ENCODE measurements around the gene OR4N2. TPM values are rescaled to one million over a fixed set of nuclear protein-coding genes. Genes with fewer than 3 reads are reported as not detected.
"Not testable (repeated sequence)": the region's sequence is repeated elsewhere in the genome, so short reads cannot be mapped to it uniquely, and the experiment has no call there.

The OR4N2 gene, protein sequence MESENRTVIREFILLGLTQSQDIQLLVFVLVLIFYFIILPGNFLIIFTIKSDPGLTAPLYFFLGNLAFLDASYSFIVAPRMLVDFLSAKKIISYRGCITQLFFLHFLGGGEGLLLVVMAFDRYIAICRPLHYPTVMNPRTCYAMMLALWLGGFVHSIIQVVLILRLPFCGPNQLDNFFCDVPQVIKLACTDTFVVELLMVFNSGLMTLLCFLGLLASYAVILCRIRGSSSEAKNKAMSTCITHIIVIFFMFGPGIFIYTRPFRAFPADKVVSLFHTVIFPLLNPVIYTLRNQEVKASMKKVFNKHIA
- not detected in 2 replicates for total RNA-seq (2013; cell fraction: nucleolus; rRNA removed)
- total RNA-seq (2014; rRNA removed) = not detected in 2 replicates
- not detected in 2 replicates for total RNA-seq (2014; rRNA removed; fragmentation: Illumina TruSeq; extraction: Trizol)
- total RNA-seq (2021) = not detected in 2 replicates
- not detected for polyA plus RNA-seq (2011; ENCODE audit: low read depth)
- polyA plus RNA-seq (2011; rRNA removed) = not detected in 2 replicates
- not detected in 2 replicates for polyA plus RNA-seq (2011; cell fraction: cytosol; rRNA removed)
- polyA plus RNA-seq (2011; cell fraction: nucleus; rRNA removed) = not detected in 2 replicates
- not detected in 2 replicates for polyA plus RNA-seq (2012)
- not detected in 2 replicates for polyA plus RNA-seq (2014; fragmentation: Illumina TruSeq; extraction: Trizol)
- polyA plus RNA-seq (2014; fragmentation: Nextera tagmentation; extraction: Ambion mirVana) = not detected
- polyA plus RNA-seq (2014; rRNA removed) = not detected in 2 replicates
- not detected for polyA plus RNA-seq (2016; fragmentation: Nextera tagmentation; extraction: Ambion mirVana)
- polyA minus RNA-seq (2011; rRNA and poly(A)+ RNA removed) = not detected in 2 replicates
- not detected in 2 replicates for polyA minus RNA-seq (2011; cell fraction: cytosol; rRNA and poly(A)+ RNA removed)
- polyA minus RNA-seq (2011; cell fraction: nucleus; rRNA and poly(A)+ RNA removed) = not detected in 2 replicates
- not detected for Bru-seq, nascent RNA
- BruChase-seq, experiment 1, labeled RNA remaining after a 6-hour chase = not detected
- not detected for BruChase-seq, experiment 2, labeled RNA remaining after a 2-hour chase
- long read RNA-seq, experiment 1 = 0 reads
- long read RNA-seq, experiment 2 = 0 reads

DNA sequence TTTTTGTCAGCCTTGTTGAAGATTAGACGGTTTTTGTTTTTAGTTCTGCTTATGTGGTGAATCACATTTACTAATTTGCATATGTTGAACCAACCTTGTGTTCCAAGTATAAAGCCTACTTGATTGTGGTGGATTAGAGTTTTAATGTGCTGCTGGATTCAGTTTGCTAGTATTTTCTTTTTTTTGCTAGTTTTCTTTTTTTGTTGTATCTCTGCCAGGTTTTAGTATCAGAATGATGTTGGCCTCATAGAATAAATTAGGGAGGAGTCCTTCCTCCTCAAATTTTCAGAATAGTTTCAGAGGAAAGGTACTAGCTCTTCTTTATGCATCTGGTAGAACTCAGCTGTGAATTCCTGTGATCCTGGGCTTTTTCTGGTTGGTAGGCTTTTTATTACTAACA lies at the start of gene OR4N2:
Gene OR4N2, plus strand, starts transcription at position 301 of the 400 bp plus-strand sequence. CDS start 23,679 bp downstream, outside the sequence.
- H3K4me3 ChIP-seq; H3K4me2 ChIP-seq (ENCODE audit: control insufficient read depth, insufficient read depth); in situ Hi-C loops (cut with MboI); H3K27ac ChIP-seq (ENCODE audit: control insufficient read depth, insufficient read depth); POLR2A ChIA-PET; H3K36me3 ChIP-seq (ENCODE audit: control insufficient read depth in 2 of 2, insufficient read depth in 2 of 2, low read length in 1 of 2); H3K4me1 ChIP-seq (ENCODE audit: control insufficient read depth, insufficient read depth, low read length); H3K27me3 ChIP-seq (replicated peaks in 1 of 2; ENCODE audit: control insufficient read depth in 2 of 2, insufficient read depth in 2 of 2, low read length in 1 of 2); H3K9ac ChIP-seq (ENCODE audit: control insufficient read depth, insufficient read depth, low read length); CTCF ChIA-PET; H2AFZ ChIP-seq (ENCODE audit: control insufficient read depth, low read depth, low read length); H3K79me2 ChIP-seq (ENCODE audit: control insufficient read depth, insufficient read depth, low read length); BruUV-seq (replicated peaks); H4K20me1 ChIP-seq (ENCODE audit: control insufficient read depth, insufficient read depth); FAIRE-seq; DNase-seq (ENCODE audit: low read depth, low spot score); RAD21 ChIA-PET (ENCODE audit: unreplicated experiment); intact Hi-C loops (cut with micrococcal nuclease; ENCODE audit: unreplicated experiment); H3K9me3 ChIP-seq (replicated peaks; ENCODE audit: control insufficient read depth, insufficient read depth, low read length); SMC1A ChIA-PET (ENCODE audit: uncharacterized antibody, unreplicated experiment); ATAC-seq: not testable (repeated sequence)
- 0% methylated on average over 1 of the region's 1 CpG for WGBS (ENCODE audit: insufficient coverage, insufficient replicate concordance, low lambda C conversion rate, missing lambda C conversion rate)

DNA sequence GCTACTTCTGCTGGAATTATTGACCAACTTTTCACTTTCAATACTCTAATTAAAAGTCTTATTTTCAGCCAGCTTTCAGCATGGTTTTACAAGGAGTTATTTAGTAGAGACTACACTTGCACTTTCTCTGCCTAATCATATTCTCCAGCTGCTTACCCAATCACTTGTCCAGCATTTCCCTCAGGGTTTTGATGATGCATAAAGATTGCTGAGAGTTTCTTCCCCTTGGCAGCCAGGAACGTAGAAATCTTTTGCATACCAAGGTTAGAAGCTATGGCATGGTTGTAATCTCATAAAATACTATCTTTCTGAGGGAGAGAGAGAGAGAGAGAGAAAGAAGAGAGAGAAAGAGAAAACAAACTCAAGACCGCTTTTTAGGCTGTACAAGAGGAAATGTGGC lies 49.4 kb upstream of the OR4N2 start:
- H3K4me2 ChIP-seq (ENCODE audit: control insufficient read depth, insufficient read depth) = no peak overlapping the region
- no peak overlapping the region for H3K27ac ChIP-seq (ENCODE audit: control insufficient read depth, insufficient read depth)
- ATAC-seq (no peak), DNase-seq (ENCODE audit: low read depth, low spot score) (no peak), FAIRE-seq (no peak)
- in situ Hi-C loops (cut with MboI) = no loop called here
- no peak overlapping the region for H3K9ac ChIP-seq (ENCODE audit: control insufficient read depth, insufficient read depth, low read length)
- RAD21 ChIA-PET (ENCODE audit: unreplicated experiment) = no interaction called here
- no peak overlapping the region for H2AFZ ChIP-seq (ENCODE audit: control insufficient read depth, low read depth, low read length)
- H3K36me3 ChIP-seq (ENCODE audit: control insufficient read depth in 2 of 2, insufficient read depth in 2 of 2, low read length in 1 of 2) = no peaks in the 10 kb centered on the region
- WGBS (ENCODE audit: insufficient coverage, insufficient replicate concordance, low lambda C conversion rate, missing lambda C conversion rate) = 0% methylated on average over 2 of the region's 2 CpGs
- no peaks in the 10 kb centered on the region for H4K20me1 ChIP-seq (ENCODE audit: control insufficient read depth, insufficient read depth)
- H3K4me3 ChIP-seq = no peak overlapping the region
- H3K4me1 ChIP-seq (ENCODE audit: control insufficient read depth, insufficient read depth, low read length) = no peaks in the 10 kb centered on the region
- POLR2A ChIA-PET = no interaction called here
- SMC1A ChIA-PET (ENCODE audit: uncharacterized antibody, unreplicated experiment) = no interaction called here
- H3K79me2 ChIP-seq (ENCODE audit: control insufficient read depth, insufficient read depth, low read length) = no peaks in the 10 kb centered on the region
- intact Hi-C loops (cut with micrococcal nuclease; ENCODE audit: unreplicated experiment) = no loop called here
- no peaks in the 10 kb centered on the region for H3K27me3 ChIP-seq (replicated peaks in 1 of 2; ENCODE audit: control insufficient read depth in 2 of 2, insufficient read depth in 2 of 2, low read length in 1 of 2)
- BruUV-seq (replicated peaks) = no TSS peak
- H3K9me3 ChIP-seq (replicated peaks; ENCODE audit: control insufficient read depth, insufficient read depth, low read length) = no peaks in the 10 kb centered on the region
- CTCF ChIA-PET = no interaction called here
- no peak for TF ChIP-seq CBFB (IDR thresholded peaks at IDR 0.05; ENCODE audit: low read depth)
- no peak for TF ChIP-seq ZNF622 (IDR thresholded peaks at IDR 0.05)
- TF ChIP-seq ZNF217 (IDR thresholded peaks at IDR 0.05) = no peak
- TF ChIP-seq, protein P1, sequence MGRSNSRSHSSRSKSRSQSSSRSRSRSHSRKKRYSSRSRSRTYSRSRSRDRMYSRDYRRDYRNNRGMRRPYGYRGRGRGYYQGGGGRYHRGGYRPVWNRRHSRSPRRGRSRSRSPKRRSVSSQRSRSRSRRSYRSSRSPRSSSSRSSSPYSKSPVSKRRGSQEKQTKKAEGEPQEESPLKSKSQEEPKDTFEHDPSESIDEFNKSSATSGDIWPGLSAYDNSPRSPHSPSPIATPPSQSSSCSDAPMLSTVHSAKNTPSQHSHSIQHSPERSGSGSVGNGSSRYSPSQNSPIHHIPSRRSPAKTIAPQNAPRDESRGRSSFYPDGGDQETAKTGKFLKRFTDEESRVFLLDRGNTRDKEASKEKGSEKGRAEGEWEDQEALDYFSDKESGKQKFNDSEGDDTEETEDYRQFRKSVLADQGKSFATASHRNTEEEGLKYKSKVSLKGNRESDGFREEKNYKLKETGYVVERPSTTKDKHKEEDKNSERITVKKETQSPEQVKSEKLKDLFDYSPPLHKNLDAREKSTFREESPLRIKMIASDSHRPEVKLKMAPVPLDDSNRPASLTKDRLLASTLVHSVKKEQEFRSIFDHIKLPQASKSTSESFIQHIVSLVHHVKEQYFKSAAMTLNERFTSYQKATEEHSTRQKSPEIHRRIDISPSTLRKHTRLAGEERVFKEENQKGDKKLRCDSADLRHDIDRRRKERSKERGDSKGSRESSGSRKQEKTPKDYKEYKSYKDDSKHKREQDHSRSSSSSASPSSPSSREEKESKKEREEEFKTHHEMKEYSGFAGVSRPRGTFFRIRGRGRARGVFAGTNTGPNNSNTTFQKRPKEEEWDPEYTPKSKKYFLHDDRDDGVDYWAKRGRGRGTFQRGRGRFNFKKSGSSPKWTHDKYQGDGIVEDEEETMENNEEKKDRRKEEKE (IDR thresholded peaks at IDR 0.05) = no peak
- TF ChIP-seq GABPA (IDR thresholded peaks at IDR 0.05; ENCODE audit: low read depth) = no peak
- TF ChIP-seq, protein P2, sequence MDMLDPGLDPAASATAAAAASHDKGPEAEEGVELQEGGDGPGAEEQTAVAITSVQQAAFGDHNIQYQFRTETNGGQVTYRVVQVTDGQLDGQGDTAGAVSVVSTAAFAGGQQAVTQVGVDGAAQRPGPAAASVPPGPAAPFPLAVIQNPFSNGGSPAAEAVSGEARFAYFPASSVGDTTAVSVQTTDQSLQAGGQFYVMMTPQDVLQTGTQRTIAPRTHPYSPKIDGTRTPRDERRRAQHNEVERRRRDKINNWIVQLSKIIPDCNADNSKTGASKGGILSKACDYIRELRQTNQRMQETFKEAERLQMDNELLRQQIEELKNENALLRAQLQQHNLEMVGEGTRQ (IDR thresholded peaks at IDR 0.05; ENCODE audit: borderline replicate concordance, low read depth, low read length) = no peak
